Activated CD8-positive, alpha-beta memory T cell treated with anti-CD3 and anti-CD28 coated beads, Interleukin-2, amount 50 U/mL, for 24 hours (primary cell): ENCODE data around the gene SRCAP.
"Not testable (repeated sequence)": the region's sequence is repeated elsewhere in the genome, so short reads cannot be mapped to it uniquely, and the experiment has no call there.

Source experiments
- DNase-seq: peaks from one replicate; pipeline ENCODE4 v3.0.0-alpha.2; 2020; ENCODE audit errors: extremely low read depth

Gene SRCAP

DNA sequence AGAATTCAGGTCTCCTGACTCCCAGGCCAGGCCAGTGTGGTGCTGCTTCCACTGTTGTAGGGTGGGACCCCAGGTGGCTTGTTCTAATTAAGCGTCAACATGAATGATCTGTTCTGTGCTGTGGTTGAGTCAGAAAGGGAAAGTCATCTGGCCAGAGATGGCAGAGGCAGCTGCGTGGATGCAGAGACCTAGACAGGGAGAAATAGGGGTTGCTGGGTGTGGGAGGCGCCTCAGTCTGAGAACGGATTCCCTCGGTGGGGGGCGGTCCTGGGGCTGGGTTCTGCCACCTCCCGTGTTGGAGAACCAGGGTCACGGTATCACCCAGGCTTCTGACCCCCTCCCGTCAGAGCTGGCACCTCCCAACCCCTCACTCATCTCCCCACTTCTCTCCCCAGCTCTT lies 35.2 kb upstream of the SRCAP start:
- DNase-seq = no peak

DNA sequence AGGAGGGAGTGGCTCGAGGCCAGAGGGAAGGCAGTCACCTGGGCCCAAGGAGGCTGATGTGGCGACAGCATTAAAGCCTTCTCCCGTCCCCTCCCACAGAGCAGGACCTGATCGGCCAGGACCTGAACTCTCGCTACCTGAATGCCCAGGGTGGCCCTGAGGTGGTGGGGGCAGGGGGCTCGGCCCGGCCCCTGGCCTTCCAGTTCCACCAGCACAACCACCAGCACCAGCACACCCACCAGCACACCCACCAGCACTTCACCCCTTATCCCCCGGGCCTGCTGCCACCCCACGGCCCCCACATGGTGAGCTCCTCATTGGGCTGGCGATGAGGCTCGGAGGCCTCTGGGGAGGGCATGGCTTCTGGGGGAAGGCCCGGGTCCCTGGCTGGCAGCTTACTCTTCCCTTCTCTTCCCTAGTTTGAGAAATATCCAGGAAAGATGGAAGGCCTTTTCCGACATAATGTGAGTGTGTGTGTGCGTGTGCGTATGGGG lies 34.3 kb upstream of the SRCAP start:
- DNase-seq = no peak

DNA sequence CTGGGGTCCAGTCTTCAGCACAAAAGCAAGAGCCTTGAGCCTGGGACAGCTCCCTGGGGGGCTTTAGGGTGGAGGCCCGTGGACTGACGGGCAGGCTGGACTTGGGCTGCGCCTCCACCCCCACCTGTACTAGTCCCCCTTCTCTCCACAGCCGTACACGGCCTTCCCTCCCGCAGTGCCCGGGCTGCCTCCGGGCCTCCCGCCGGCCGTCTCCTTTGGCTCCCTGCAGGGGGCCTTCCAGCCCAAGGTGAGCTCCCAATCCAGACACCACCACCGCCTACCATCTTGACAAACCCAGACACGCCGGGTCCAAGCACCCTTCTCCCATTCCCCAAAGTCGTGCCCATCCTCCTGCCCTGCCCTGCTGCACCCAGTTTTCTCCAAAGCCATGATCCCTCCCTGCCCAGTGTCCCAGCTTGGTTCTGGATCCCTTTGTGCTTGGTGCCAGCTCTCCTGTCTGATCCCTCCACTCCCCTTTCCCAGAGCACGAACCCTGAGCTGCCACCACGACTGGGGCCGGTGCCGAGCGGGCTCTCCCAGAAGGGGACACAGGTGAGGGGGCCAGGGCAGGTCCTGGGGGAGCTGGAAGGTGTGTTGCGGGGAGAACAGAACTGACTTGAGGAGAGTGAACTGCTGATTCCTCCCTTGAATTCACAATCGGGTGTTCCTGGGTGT lies 33.7 kb upstream of the SRCAP start:
- no peak for DNase-seq

GRCh38 chr16:30665830-30666190 lies 33.2 kb upstream of the SRCAP start:
- no peak for DNase-seq

DNA sequence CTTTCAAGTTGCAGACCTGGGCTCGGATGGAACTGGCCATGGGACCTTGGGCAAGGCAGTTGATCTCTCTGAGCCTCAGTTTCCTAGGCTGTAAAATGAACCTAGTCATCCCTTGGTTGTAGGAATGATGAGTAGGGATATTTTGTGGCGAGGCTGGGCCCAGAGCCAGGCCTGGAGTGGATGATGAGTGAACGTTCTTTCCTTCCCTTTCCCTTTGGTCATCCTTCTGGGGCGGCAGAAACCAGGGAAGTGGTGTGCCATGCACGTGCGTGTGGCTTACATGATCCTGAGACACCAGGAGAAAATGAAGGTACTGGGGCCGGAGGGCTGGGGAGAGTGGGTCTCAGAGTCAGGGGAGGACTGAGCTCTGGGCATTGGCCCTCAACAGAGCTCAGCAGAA lies 32.3 kb upstream of the SRCAP start:
- DNase-seq = no peak

- no peak for DNase-seq
Observed at GRCh38 chr16:30667361-30667905, 31.5 kb upstream of the SRCAP start.

DNA sequence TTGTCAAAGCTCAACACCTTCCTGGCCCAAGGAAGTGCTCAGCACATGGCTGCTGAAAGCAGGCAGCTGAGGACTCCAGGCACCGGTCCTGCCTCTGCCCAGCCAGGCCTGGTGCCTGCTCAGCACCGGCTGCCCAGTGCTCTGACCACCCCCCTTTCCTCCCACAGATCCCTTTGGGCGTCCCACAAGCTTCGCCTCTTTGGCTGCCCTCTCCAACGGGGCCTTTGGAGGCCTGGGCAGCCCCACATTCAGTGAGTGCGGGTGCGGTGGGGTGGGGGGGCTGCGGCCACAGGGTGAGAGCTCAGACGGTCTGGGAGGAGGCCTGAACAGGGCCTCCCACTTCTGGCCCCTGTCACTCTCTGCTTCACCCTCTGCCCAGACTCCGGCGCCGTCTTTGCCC lies 30.6 kb upstream of the SRCAP start:
- no peak for DNase-seq

GRCh38 chr16:30669026-30669902 lies 29.7 kb upstream of the SRCAP start:
- no peak for DNase-seq

DNA sequence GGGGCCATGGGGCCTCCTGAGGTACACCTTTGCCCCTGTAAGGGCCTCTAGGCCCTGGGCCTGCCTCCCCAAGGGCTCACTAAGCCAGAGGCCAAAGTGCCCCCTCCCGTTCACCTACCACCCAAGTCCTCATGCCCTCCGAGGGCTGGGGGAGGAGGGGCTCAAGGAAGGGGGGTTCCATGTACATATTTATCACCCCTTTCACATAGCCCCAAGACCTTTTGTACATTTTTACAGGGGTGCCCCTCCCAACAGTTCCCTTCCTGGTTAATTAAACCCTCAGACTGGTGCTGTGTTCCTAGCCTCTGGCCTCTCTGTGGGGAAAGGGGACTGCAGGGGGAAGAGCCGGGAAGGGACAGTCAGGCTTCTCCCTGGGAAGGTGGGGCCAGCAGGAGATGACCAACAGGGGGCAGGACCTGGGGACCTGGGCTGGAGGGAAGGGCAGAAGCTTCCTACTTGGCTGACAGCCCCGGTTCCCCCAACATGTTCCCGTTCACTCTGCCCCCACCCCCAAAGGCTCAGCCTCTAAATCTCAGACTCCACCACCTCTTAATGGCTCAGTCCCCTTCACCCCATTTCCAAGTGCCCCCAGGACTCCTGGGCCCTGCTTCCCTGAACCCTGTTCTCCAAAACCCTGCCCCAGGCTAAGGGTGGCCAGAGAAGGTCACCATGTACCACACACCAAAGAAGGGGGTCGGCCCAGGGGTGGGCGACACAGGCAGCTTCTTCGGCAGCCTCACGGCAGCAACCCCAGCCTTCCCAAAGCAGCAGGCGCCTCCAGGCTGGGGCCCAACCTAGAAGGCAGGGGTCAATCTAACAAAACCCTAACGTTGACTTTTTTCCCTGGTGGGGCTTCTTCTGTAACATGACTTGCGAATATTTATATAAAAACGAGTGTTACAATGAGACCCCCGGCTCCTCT lies 28.8 kb upstream of the SRCAP start:
- no peak for DNase-seq

DNA sequence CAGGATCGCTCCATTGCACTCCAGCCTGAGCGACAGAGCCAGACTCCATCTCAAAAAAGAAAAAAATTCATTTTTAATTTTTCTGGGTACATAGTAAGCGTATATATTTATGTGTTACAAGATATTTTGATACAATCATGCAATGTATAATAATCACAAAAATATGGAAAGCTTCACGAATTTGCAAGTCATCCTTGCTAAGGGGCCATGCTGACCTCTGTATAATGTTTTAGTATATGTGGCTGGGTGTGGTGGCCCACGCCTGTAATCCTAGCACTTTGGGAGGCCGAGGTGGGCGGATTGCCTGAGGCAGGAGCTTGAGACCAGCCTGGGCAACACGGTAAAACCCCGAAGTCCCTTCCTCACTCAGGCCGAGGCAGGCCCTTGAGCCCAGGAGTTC lies 23.8 kb upstream of the SRCAP start:
- no peak for DNase-seq

- no peak for DNase-seq
Observed at GRCh38 chr16:30677931-30678585, 20.9 kb upstream of the SRCAP start.

GRCh38 chr16:30678586-30678970 lies 20.4 kb upstream of the SRCAP start:
- DNase-seq = no peak

- no peak for DNase-seq
Observed at GRCh38 chr16:30680326-30680725, 18.6 kb upstream of the SRCAP start.

GRCh38 chr16:30688701-30689100 lies 10.3 kb upstream of the SRCAP start:
- DNase-seq = no peak

GRCh38 chr16:30691907-30692306 lies 7.1 kb upstream of the SRCAP start:
- no peak for DNase-seq

- no peak for DNase-seq
Observed at GRCh38 chr16:30692396-30693064, 6.4 kb upstream of the SRCAP start.

DNA sequence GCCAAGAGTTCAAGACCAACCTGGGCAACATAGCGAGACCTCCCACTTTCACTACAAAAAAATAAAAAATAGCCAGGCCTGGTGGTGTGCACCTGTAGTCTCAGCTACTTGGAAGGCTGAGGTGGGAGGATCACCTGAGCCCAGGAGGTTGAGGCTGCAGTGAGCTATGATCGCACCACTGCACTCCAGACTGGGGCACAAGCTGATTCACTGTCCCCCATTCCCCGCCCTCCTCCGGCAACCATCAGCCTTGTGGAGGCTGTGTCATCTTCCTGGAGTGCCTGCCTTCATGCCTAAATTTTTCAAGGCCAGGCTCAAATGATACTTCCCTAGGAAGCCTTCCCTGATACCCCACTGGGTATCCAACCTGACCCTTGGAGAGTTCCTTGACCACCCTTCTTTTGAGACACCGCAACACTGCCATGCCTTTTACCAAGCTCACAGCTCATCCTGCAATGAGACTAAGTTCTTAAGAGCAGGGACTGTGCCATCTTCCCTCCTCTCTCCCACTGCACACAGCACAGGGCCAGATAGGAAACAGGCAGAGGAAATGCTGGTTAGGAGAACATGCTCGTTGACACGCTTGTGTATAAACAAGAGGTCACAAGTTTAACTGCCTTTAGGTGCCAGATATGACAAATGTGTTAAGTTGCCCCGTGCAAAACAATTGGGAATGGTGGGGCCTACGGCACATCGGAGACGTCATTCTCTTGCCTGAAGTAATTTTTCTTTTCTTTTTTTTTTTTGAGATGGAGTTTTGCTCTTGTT lies 3.9 kb upstream of the SRCAP start:
- DNase-seq = no peak

DNA sequence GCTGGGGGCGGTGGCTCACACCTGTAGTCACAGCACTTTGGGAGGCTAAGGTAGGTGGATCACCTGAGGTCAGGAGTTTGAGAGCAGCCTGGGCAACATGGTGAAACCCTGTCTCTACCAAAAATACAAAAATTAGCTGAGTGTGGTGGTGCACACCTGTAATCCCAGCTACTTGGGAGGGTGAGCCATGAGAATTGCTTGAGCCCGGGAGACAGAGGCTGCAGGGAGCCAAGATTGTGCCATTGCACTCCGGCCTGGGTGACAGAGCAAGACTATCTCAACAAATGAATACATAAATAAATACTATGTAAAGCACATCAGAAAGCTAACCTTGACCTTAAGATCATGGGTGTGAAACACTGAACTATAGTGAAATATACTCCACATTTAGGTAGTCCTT lies 2.3 kb upstream of the SRCAP start:
- DNase-seq = not testable (repeated sequence)

GRCh38 chr16:30697264-30698138 lies 1.5 kb upstream of the SRCAP start:
- DNase-seq = no peak
